Neural progenitor cell (in vitro differentiated cells): ENCODE data around the gene EFCAB6. TPM values are rescaled to one million over a fixed set of nuclear protein-coding genes. Genes with fewer than 3 reads are reported as not detected.

ENCODE experiments used
- DNase-seq: peaks from one replicate; pipeline ENCODE4 v3.0.0-alpha.2; 2016; ENCODE audit warnings: low spot score
- H2AFZ ChIP-seq: fragments of 200-600 bp; sonication (generic); replicated peaks from 2 replicates; pipeline ENCODE4 v1.6.1; 2016; ENCODE audit warnings: antibody characterized with exemption
- H3F3A ChIP-seq: fragments of 200-600 bp; sonication (generic); 2 replicates; pipeline ENCODE4 v1.6.1; 2016; ENCODE audit warnings: antibody characterized with exemption, low read depth
- H3K27ac ChIP-seq: fragments of 200-600 bp; sonication (generic); 2 replicates; pipeline ENCODE4 v1.5.1; 2016; ENCODE audit warnings: mild to moderate bottlenecking
- H3K27me3 ChIP-seq: fragments of 200-600 bp; sonication (generic); 2 replicates; pipeline ENCODE4 v1.6.1; 2016; ENCODE audit warnings: mild to moderate bottlenecking, moderate library complexity
- H3K36me3 ChIP-seq: fragments of 200-600 bp; sonication (generic); 2 replicates; pipeline ENCODE4 v1.5.1; 2016
- H3K4me1 ChIP-seq: fragments of 200-600 bp; sonication (generic); 2 replicates; pipeline ENCODE4 v1.6.1; 2016; ENCODE audit warnings: mixed run types
- H3K4me2 ChIP-seq: fragments of 200-600 bp; sonication (generic); 2 replicates; pipeline ENCODE4 v1.6.1; 2016
- H3K4me3 ChIP-seq: fragments of 200-600 bp; sonication (generic); 2 replicates; pipeline ENCODE4 v1.5.1; 2016
- H3K79me2 ChIP-seq: fragments of 200-600 bp; sonication (generic); 2 replicates; pipeline ENCODE4 v1.6.1; 2016; ENCODE audit warnings: low read depth
- H3K9ac ChIP-seq: fragments of 200-600 bp; sonication (generic); 2 replicates; pipeline ENCODE4 v1.6.1; 2016
- H3K9me3 ChIP-seq: fragments of 200-600 bp; sonication (generic); 2 replicates; pipeline ENCODE4 v1.5.1; 2016; ENCODE audit warnings: low read depth
- H4K20me1 ChIP-seq: fragments of 200-600 bp; sonication (generic); 2 replicates; pipeline ENCODE4 v1.6.1; 2016; ENCODE audit warnings: low read depth
- H3K27ac Mint-ChIP-seq: 3 replicates; pipeline ENCODE4 v1.8.0; 2021; ENCODE audit warnings: mixed read lengths
- H3K27me3 Mint-ChIP-seq: 2 replicates; pipeline ENCODE4 v1.8.0; 2022; ENCODE audit warnings: low read depth, mild to moderate bottlenecking, inconsistent platforms, moderate library complexity, mixed read lengths; ENCODE audit not compliant: insufficient read depth
- H3K36me3 Mint-ChIP-seq: 3 replicates; pipeline ENCODE4 v1.8.0; 2021; ENCODE audit warnings: mixed read lengths
- H3K4me1 Mint-ChIP-seq: 3 replicates; pipeline ENCODE4 v1.8.0; 2021; ENCODE audit warnings: mixed read lengths
- H3K4me3 Mint-ChIP-seq: 3 replicates; pipeline ENCODE4 v1.8.0; 2021; ENCODE audit warnings: mild to moderate bottlenecking, moderate library complexity, mixed read lengths
- H3K9me3 Mint-ChIP-seq: 3 replicates; pipeline ENCODE4 v1.8.0; 2020; ENCODE audit warnings: mixed read lengths
- CTCF ChIP-seq: fragments of 200-600 bp; sonication (generic); IDR thresholded peaks from 2 replicates; pipeline ENCODE4 v1.5.1; 2017; ENCODE audit warnings: antibody characterized with exemption, mild to moderate bottlenecking
- EZH2 ChIP-seq: fragments of 200-600 bp; sonication (generic); IDR thresholded peaks from 2 replicates; pipeline ENCODE4 v1.6.1; 2017; ENCODE audit warnings: antibody characterized with exemption, mild to moderate bottlenecking, moderate library complexity
- EZH2phosphoT487 ChIP-seq: fragments of 200-600 bp; sonication (generic); IDR thresholded peaks from 2 replicates; pipeline ENCODE4 v1.6.1; 2017; ENCODE audit warnings: antibody characterized with exemption
- total RNA-seq: library from RNA; depleted of rRNA; stranded (reverse); fragments of >200 nt; gene quantifications from 2 replicates; pipeline ENCODE4 v1.2.3, GENCODE V29; 2015; ENCODE audit warnings: low replicate concordance

EFCAB6 gene
- total RNA-seq, 1 donor from 2014 or later = 4.9 TPM

GRCh38 chr22:43704051-43704450, 108.1 kb downstream of the EFCAB6 start:
- Mint-ChIP-seq H3K4me3 (no peak overlapping the region), H3K27ac (no peak overlapping the region), H3K4me1 (no peaks in the 10 kb centered on the region), H3K27me3 (no peaks in the 10 kb centered on the region), H3K36me3 (peaks cover 1% of the 10 kb centered on the region), H3K9me3 (peaks cover 16% of the 10 kb centered on the region)
- TF ChIP-seq EZH2 = no peak
- no peak for TF ChIP-seq CTCF
- TF ChIP-seq EZH2phosphoT487 = no peak
- Histone ChIP-seq H3K27me3 (no peaks in the 10 kb centered on the region), H3K27ac (no peak overlapping the region), H4K20me1 (no peaks in the 10 kb centered on the region), H3K4me1 (no peaks in the 10 kb centered on the region), H3K9me3 (peaks cover 11% of the 10 kb centered on the region), H3F3A (no peaks in the 10 kb centered on the region), H3K4me2 (no peak overlapping the region), H3K79me2 (no peaks in the 10 kb centered on the region), H3K4me3 (no peak overlapping the region), H3K36me3 (no peaks in the 10 kb centered on the region), H2AFZ (no peak overlapping the region), H3K9ac (no peak overlapping the region)
- no peak for DNase-seq

- no peak overlapping the region for H2AFZ ChIP-seq
- H3F3A ChIP-seq = no peaks in the 10 kb centered on the region
- Mint-ChIP-seq H3K9me3 (peaks cover 5% of the 10 kb centered on the region), H3K27ac (no peak overlapping the region), H3K4me3 (no peak overlapping the region), H3K27me3 (no peaks in the 10 kb centered on the region), H3K36me3 (no peaks in the 10 kb centered on the region), H3K4me1 (no peaks in the 10 kb centered on the region)
- DNase-seq = no peak
- TF ChIP-seq EZH2phosphoT487 (no peak), CTCF (no peak)
- H3K9me3 ChIP-seq = no peaks in the 10 kb centered on the region
- H3K4me2 ChIP-seq = no peak overlapping the region
- H3K4me3 ChIP-seq = no peak overlapping the region
- no peaks in the 10 kb centered on the region for H3K36me3 ChIP-seq
- H3K27ac ChIP-seq = no peak overlapping the region
- no peak overlapping the region for H3K9ac ChIP-seq
- H3K79me2 ChIP-seq = no peaks in the 10 kb centered on the region
- no peaks in the 10 kb centered on the region for H4K20me1 ChIP-seq
- H3K4me1 ChIP-seq = no peaks in the 10 kb centered on the region
- H3K27me3 ChIP-seq = no peaks in the 10 kb centered on the region
Measured at GRCh38 chr22:43698403-43698802, 113.7 kb downstream of the EFCAB6 start.

GRCh38 chr22:43697894-43698293, 114.2 kb downstream of the EFCAB6 start:
- H4K20me1 ChIP-seq = no peaks in the 10 kb centered on the region
- TF ChIP-seq CTCF (no peak), EZH2phosphoT487 (no peak), EZH2 (no peak)
- H3K4me1 ChIP-seq = no peaks in the 10 kb centered on the region
- H3K27me3 ChIP-seq = no peaks in the 10 kb centered on the region
- no peak overlapping the region for H3K4me3 Mint-ChIP-seq
- H3K9me3 Mint-ChIP-seq = peaks cover 5% of the 10 kb centered on the region
- H3K27me3 Mint-ChIP-seq = no peaks in the 10 kb centered on the region
- no peaks in the 10 kb centered on the region for H3K36me3 Mint-ChIP-seq
- no peak overlapping the region for H3K27ac ChIP-seq
- H3K36me3 ChIP-seq = no peaks in the 10 kb centered on the region
- no peak overlapping the region for H3K4me3 ChIP-seq
- no peaks in the 10 kb centered on the region for H3K9me3 ChIP-seq
- H3F3A ChIP-seq = no peaks in the 10 kb centered on the region
- no peak for DNase-seq
- no peaks in the 10 kb centered on the region for H3K4me1 Mint-ChIP-seq
- H3K79me2 ChIP-seq = no peaks in the 10 kb centered on the region
- no peak overlapping the region for H2AFZ ChIP-seq
- no peak overlapping the region for H3K9ac ChIP-seq
- no peak overlapping the region for H3K4me2 ChIP-seq
- H3K27ac Mint-ChIP-seq = no peak overlapping the region

- Histone ChIP-seq H2AFZ (no peak overlapping the region), H3K9ac (no peak overlapping the region), H3K27me3 (no peaks in the 10 kb centered on the region), H3F3A (no peaks in the 10 kb centered on the region), H3K9me3 (no peaks in the 10 kb centered on the region), H3K79me2 (no peaks in the 10 kb centered on the region), H3K36me3 (no peaks in the 10 kb centered on the region), H3K4me1 (peaks cover 6% of the 10 kb centered on the region), H3K4me3 (no peak overlapping the region), H3K4me2 (no peak overlapping the region), H3K27ac (no peak overlapping the region), H4K20me1 (no peaks in the 10 kb centered on the region)
- DNase-seq = no peak
- Mint-ChIP-seq H3K9me3 (no peaks in the 10 kb centered on the region), H3K27me3 (no peaks in the 10 kb centered on the region), H3K4me1 (peaks cover 11% of the 10 kb centered on the region), H3K36me3 (peaks cover 1% of the 10 kb centered on the region), H3K4me3 (no peak overlapping the region), H3K27ac (no peak overlapping the region)
- TF ChIP-seq EZH2phosphoT487 = no peak
- no peak for TF ChIP-seq CTCF
- TF ChIP-seq EZH2 = no peak
Measured at GRCh38 chr22:43693249-43693648, 118.9 kb downstream of the EFCAB6 start.
